IPS-15b (cell line): ENCODE measurements around the gene TTC31.
"Not testable (repeated sequence)": the region's sequence is repeated elsewhere in the genome, so short reads cannot be mapped to it uniquely, and the experiment has no call there.

Experiments used
- H3K27me3 ChIP-seq: one replicate; pipeline ENCODE4 v1.6.1; 2013; ENCODE audit warnings: low read length; ENCODE audit not compliant: control insufficient read depth, insufficient read depth
- H3K36me3 ChIP-seq: one replicate; pipeline ENCODE4 v1.6.1; 2013; ENCODE audit warnings: low read length; ENCODE audit not compliant: control insufficient read depth, insufficient read depth
- H3K4me1 ChIP-seq: one replicate; pipeline ENCODE4 v1.6.1; 2013; ENCODE audit warnings: mild to moderate bottlenecking, low read length; ENCODE audit not compliant: control insufficient read depth, insufficient read depth
- H3K4me3 ChIP-seq: one replicate; pipeline ENCODE4 v1.5.1; 2013; ENCODE audit warnings: low read depth, low read length
- H3K9ac ChIP-seq: one replicate; pipeline ENCODE4 v1.6.1; 2013; ENCODE audit warnings: low read depth, mild to moderate bottlenecking, low read length
- H3K9me3 ChIP-seq: one replicate; pipeline ENCODE4 v1.6.1; 2013; ENCODE audit warnings: mild to moderate bottlenecking, low read length; ENCODE audit not compliant: control insufficient read depth, insufficient read depth

Gene TTC31

DNA sequence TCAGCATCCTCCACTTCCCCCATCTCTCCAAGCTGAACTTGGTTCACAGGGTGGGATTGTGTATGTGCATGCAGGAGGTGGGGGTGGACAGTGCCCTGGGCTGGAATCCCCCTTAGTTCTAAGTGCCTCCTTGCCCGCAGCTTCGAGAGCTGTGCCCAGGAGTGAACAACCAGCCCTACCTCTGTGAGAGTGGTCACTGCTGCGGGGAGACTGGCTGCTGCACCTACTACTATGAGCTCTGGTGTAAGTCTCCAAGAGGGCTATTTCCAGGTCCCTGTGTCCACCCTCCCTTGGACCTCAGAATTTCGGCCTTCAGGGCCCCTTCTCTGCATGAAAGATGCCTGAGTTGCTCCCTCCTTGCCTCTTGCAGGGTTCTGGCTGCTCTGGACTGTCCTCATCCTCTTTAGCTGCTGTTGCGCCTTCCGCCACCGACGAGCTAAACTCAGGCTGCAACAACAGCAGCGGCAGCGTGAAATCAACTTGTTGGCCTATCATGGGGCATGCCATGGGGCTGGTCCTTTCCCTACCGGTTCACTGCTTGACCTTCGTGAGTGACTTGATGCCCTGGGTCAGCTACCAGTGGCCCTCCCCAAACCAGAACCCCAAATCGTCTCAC, 23.3 kb upstream of the TTC31 start:
- H3K9ac ChIP-seq, H3K4me1 ChIP-seq, H3K9me3 ChIP-seq, H3K27me3 ChIP-seq: not testable (repeated sequence)
- peaks cover 14% of the 10 kb centered on the region for H3K36me3 ChIP-seq
- H3K4me3 ChIP-seq = peak overlapping the region; percentile 84

DNA sequence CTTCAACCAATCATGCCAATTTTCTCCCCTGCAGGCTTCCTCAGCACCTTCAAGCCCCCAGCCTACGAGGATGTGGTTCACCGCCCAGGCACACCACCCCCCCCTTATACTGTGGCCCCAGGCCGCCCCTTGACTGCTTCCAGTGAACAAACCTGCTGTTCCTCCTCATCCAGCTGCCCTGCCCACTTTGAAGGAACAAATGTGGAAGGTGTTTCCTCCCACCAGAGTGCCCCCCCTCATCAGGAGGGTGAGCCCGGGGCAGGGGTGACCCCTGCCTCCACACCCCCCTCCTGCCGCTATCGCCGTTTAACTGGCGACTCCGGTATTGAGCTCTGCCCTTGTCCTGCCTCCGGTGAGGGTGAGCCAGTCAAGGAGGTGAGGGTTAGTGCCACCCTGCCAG, 22.7 kb upstream of the TTC31 start:
- not testable (repeated sequence) for H3K4me3 ChIP-seq, H3K9me3 ChIP-seq, H3K4me1 ChIP-seq, H3K9ac ChIP-seq, H3K27me3 ChIP-seq
- peaks cover 14% of the 10 kb centered on the region for H3K36me3 ChIP-seq

DNA sequence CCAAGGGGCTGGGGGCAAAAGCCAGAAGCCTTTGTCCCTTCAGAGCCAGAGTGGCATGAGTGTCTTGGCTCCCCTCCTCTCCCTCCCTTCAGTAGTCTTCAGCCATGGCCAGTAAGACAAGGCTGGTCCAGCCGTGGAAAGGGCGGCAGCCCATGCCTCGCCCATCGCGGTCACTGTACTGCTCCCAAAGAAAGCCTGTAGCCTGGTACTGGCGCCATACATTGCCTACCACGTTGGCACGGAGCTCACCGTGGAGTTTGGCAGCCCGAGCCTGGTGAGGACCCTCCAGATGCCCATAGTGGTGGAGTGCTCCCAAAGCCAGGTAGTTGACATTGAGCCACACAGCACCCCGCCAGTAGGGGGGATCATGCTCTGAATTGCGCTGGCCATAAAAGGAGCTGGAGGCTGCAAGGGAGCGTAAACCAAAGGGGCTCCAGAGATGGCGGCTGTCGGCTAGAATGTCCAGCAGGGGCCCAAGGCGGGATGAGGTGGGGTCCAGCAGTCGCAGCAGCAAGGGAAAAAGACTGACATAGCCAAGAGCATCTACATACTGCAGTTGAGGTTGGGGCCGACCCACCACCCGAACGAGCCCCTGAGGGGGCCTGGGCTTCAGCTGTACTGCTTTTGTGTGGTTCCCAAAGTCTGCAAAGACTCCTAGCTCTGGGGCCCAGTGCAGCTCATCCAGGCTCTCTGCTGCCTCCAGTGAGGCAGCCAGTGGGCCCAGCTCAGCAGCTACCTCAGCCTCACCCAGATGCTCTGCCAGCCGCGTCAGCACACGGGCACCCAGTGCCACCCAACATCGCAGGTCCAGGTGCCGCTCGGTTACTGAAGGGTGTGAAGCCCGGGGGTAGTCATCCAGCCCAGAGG, 21.5 kb upstream of the TTC31 start:
- peaks cover 6% of the 10 kb centered on the region for H3K4me1 ChIP-seq
- no peak overlapping the region for H3K4me3 ChIP-seq
- H3K36me3 ChIP-seq = peaks cover 14% of the 10 kb centered on the region
- H3K9me3 ChIP-seq = no peaks in the 10 kb centered on the region
- no peak overlapping the region for H3K9ac ChIP-seq
- H3K27me3 ChIP-seq = no peaks in the 10 kb centered on the region

DNA sequence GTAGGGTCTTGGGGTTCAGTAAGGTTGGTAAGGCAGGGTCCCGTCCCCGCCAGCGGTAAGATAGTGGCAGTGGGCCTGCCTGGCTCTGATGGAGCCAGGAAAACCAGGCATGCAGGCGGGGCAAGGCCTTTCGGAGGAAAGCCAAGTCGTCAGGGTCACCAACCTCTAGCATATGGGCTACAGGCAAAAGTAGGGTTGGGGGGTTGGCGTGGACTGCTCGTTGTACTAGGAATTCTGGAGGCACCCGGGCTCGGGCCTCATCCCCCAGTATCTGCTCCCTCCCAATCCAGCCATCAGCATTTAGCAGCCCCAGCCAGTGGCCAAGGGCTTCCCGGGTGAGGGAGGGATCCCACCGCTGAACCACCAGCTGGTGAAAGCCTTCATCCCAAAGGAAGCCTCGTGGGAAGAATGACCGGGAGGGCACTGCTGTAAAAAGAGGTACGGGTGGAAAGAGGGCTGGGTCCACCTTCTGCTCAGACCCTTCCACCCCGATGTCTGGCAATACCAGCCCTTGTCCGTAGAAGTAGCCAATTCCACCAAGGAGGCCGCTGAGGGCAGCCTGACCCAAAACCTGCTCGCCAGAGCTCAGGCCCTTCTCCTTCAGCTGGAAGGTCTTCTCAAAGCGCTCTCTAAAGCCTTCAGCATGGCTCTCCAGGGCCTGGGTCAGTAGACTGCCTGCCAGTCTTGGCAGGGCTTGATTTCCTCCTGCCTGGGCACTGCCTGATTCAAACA, 20.7 kb upstream of the TTC31 start:
- Histone ChIP-seq H3K36me3 (peaks cover 14% of the 10 kb centered on the region), H3K9me3 (no peaks in the 10 kb centered on the region), H3K4me3 (no peak overlapping the region), H3K9ac (no peak overlapping the region), H3K27me3 (no peaks in the 10 kb centered on the region), H3K4me1 (no peaks in the 10 kb centered on the region)

DNA sequence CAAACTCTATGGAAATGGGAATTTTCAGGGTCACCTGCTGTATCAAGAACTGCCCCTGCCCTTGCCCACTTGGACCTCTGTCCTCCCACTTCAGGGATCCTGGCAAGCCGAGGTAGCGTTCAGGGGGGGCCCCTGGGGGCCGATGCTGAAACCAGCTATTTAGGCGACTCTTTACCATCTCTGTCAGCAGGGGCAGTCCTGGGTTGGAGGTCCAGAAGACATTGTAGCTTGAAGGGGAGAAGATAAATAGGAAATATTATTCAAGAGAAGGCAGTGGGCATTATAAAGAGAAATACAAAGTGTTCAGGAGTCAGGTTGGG, 20.1 kb upstream of the TTC31 start:
- no peak overlapping the region for H3K4me3 ChIP-seq

DNA sequence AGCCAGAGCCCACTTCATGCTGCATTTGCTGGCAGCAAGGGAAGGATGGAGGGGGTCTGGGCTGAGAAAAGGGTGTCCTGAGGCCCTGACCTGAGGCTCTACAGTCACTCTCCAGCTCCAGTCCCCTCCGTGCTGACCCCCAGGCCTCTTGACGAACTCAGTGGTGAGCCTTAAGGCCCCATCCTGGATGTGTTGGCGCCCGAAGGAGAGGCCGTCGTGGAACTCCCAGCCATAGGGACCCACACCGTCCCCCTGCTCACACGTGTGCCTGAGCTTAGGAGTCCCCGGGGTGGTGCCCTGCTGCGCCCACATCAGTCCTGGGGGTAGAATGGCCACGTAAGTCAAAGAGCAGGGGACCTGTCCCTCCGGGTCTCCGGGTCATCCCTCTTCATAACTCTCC, 18.5 kb upstream of the TTC31 start:
- H3K9ac ChIP-seq = peak overlapping the region; percentile 76
- no peaks in the 10 kb centered on the region for H3K27me3 ChIP-seq
- no peaks in the 10 kb centered on the region for H3K9me3 ChIP-seq
- H3K36me3 ChIP-seq = peaks cover 14% of the 10 kb centered on the region
- no peaks in the 10 kb centered on the region for H3K4me1 ChIP-seq
- H3K4me3 ChIP-seq = peak overlapping the region; percentile 89

More for the DNA sequence above, 20.1 kb upstream of the TTC31 start:
- H3K9ac ChIP-seq = no peak overlapping the region
- no peaks in the 10 kb centered on the region for H3K27me3 ChIP-seq
- no peaks in the 10 kb centered on the region for H3K9me3 ChIP-seq
- peaks cover 14% of the 10 kb centered on the region for H3K36me3 ChIP-seq
- H3K4me1 ChIP-seq = no peaks in the 10 kb centered on the region

DNA sequence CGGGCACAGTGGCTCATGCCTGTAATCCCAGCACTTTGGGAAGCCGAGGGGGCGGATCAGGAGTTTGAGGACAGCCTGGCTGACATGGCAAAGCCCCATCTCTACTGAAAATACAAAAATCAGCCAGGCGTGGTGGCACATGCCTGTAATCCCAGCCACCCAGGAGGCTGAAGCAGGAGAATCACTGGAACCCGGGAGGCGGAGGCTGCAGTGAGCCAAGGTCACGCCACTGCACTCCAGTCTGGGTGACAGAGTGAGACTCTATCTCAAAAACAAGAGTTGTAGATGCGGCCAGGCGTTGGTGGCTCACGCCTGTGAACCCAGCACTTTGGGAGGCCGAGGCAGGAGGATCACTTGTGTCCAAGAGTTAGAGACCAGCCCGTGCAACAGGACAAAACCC, 12.1 kb upstream of the TTC31 start:
- H3K4me3 ChIP-seq, H3K4me1 ChIP-seq, H3K9ac ChIP-seq, H3K9me3 ChIP-seq, H3K27me3 ChIP-seq: not testable (repeated sequence)
- peaks cover 11% of the 10 kb centered on the region for H3K36me3 ChIP-seq

DNA sequence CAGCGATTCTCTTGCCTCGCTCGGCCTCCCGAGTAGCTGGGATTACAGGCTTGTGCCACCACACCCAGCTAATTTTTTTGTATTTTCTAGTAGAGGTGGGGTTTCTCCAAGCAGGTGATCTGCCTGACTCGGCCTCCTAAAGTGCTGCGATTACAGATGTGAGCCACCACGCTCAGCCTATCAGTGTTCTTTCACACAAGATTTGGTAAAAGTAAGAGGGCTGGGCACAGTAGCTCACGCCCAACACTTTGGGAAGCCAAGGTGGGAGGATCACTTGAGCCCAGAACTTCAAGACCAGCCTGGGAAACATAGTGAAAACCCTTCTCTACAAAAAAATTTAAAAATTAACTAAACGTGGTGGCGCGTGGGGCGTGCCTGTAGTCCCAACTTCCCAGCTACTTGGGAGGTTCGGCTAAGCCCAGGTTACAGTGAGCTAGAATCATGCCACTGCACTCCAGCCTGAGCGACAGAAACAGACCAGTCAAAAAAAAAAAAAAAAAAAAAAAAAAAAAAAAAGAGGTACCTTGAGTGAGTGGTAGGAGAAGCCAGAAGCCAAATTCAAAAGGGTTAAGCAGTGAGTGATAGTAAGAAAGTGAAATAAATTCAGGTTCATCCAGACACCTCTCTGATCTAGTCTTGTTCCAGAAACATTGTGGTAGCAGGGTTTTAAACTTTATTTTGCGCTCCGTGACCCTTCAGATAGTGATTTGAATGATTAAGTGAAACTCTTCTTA, 11.4 kb upstream of the TTC31 start:
- Histone ChIP-seq H3K36me3 (peaks cover 11% of the 10 kb centered on the region), H3K4me3 (peak overlapping the region; percentile 89), H3K4me1 (peaks cover 2% of the 10 kb centered on the region), H3K27me3 (no peaks in the 10 kb centered on the region), H3K9me3 (no peaks in the 10 kb centered on the region), H3K9ac (peak overlapping the region; percentile 71)

DNA sequence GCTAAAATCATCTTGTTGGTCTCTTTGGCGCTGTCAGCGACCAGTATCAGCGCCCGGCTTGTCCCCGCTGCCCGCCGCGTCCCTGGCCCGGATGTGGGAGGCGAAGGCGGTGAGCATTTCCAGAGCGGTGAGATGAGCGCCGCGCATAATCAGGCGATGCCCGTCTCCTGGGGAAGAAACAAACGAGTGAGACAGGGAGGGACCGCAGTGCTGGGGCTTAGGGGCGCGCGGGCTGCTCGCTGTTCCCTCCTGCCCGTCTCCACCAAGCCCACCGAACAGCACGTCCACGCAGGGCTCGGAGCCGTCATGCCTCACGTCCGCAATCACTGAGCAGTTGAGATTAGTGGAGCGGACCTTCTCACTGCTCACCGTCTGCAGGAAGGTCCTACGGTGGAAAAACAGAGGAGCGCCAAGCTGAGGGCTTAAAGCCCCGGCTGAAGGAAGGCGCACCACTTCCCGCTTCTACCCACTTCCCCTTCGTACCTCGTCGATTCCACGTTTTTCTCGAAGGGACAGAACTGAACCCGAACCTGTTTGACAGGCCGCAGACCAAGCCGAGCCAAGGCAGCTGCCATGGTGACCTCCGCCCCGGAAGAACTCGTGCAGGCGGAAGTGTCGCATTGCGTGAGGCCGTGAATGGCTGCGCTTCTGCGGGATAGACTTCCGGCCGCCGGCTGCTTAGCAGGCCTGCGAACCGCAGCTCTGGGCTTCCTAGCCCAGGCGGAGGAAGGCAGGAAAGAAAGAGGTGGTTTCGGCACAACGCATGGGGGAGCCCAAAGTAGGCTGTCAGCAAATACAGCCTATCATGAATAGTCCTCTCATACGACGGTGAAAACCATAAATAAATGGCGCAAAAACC, 10.6 kb upstream of the TTC31 start, which contains the start of gene MRPL53:
MRPL53 (minus strand) TSS at position 595 of the 859 bp plus-strand sequence; CDS start at position 575, 20 bp downstream.
- H3K4me3 ChIP-seq = peak within 1 kb of the TSS; percentile 89
- no peaks in the 10 kb centered on the region for H3K9me3 ChIP-seq
- peaks cover 11% of the 10 kb centered on the region for H3K36me3 ChIP-seq
- peak within 1 kb of the TSS; percentile 71 for H3K9ac ChIP-seq
- H3K27me3 ChIP-seq = no peaks in the 10 kb centered on the region
- peaks cover 2% of the 10 kb centered on the region for H3K4me1 ChIP-seq

DNA sequence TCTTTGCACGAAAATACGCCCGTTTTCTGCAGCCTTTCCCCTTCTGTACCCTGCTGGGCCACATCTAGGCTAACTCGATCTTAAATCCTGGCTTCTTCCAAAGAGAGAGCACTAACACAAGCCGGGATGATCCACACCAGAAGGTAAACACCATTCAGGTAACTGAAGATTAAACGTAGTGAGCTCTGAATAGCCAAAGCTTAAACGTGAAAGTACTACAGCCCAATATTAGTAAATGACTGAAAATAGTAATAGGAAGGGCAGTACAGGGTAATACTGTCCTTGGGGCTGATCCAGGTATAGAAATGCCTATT, 10.0 kb upstream of the TTC31 start:
- peaks cover 2% of the 10 kb centered on the region for H3K4me1 ChIP-seq
- H3K4me3 ChIP-seq = peak overlapping the region; percentile 89
- H3K9me3 ChIP-seq = no peaks in the 10 kb centered on the region
- no peaks in the 10 kb centered on the region for H3K27me3 ChIP-seq
- H3K36me3 ChIP-seq = peaks cover 14% of the 10 kb centered on the region
- H3K9ac ChIP-seq = peak overlapping the region; percentile 71

DNA sequence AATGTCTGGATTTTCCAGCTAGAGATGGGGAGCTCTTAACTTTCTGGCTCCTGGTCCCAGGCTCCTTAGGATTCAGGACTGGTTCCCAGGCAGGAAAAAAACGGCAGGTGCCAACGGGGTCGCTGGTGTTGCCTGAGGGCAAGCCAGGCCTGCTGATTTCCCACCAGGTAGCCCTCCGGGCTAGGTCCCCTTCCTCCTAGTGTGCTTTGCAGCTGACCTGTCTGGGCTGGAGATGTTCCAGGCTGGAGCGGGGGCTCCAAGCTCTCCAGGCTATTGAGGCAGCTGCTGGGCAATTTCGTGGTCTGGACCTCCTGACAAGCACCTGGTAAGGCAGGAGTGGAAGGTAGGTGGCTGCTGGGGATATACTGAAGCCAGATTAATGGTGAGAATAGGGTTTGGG, 8.4 kb upstream of the TTC31 start:
- no peaks in the 10 kb centered on the region for H3K9me3 ChIP-seq
- no peak overlapping the region for H3K4me3 ChIP-seq

More for the DNA sequence above, 8.4 kb upstream of the TTC31 start:
- peaks cover 14% of the 10 kb centered on the region for H3K36me3 ChIP-seq
- H3K27me3 ChIP-seq = no peaks in the 10 kb centered on the region
- peaks cover 2% of the 10 kb centered on the region for H3K4me1 ChIP-seq
- no peak overlapping the region for H3K9ac ChIP-seq
